CD4-positive, CD25-positive, alpha-beta regulatory T cell (primary cell): ENCODE data around the gene CYTH3. TPM values are rescaled to one million over a fixed set of nuclear protein-coding genes. Genes with fewer than 3 reads are reported as not detected.

Experiments
- ATAC-seq, 2 donors: fragments of 150-1000 bp; cut with Tn5 transposase; one replicate each; pipeline ENCODE4 v1.10.0; 2021; ENCODE audit warnings: low read depth in 2 of 2, moderate number of reproducible peaks in 2 of 2, moderate library complexity in 1 of 2
- DNase-seq, 3 donors: peaks; one replicate each; pipeline versions ENCODE4 v3.0.0 to v3.0.0-alpha.2; 2012 to 2022; ENCODE audit warnings: mixed read lengths in 1 of 3
- H3K27ac ChIP-seq: one replicate; pipeline ENCODE4 v1.7.0; 2013; ENCODE audit warnings: mild to moderate bottlenecking, low read length; ENCODE audit not compliant: insufficient read depth, poor library complexity, severe bottlenecking
- H3K27me3 ChIP-seq: one replicate; pipeline ENCODE4 v1.7.0; 2013; ENCODE audit warnings: low read length; ENCODE audit not compliant: control insufficient read depth, insufficient read depth
- H3K36me3 ChIP-seq: one replicate; pipeline ENCODE4 v1.7.0; 2013; ENCODE audit warnings: mild to moderate bottlenecking, low read length, moderate library complexity; ENCODE audit not compliant: control insufficient read depth, insufficient read depth
- H3K4me1 ChIP-seq: 2 replicates; pipeline ENCODE4 v1.7.0; 2013; ENCODE audit warnings: mild to moderate bottlenecking, low read length; ENCODE audit not compliant: insufficient read depth, control insufficient read depth, poor library complexity, severe bottlenecking
- H3K4me3 ChIP-seq: one replicate; pipeline ENCODE4 v1.7.0; 2013; ENCODE audit warnings: low read depth, mild to moderate bottlenecking, low read length, moderate library complexity
- H3K9me3 ChIP-seq, 2 experiments: 1 replicate in 1 of 2; 2 replicates in 1 of 2; pipeline ENCODE4 v1.7.0; 2013; ENCODE audit warnings: low read length in 2 of 2, mild to moderate bottlenecking in 1 of 2, moderate library complexity in 1 of 2; ENCODE audit not compliant: control insufficient read depth in 2 of 2
- H3K27ac Mint-ChIP-seq, 3 donors: one replicate each; pipeline ENCODE4 v1.8.0; 2020 to 2022; ENCODE audit warnings: mild to moderate bottlenecking in 3 of 3, mixed read lengths in 3 of 3, moderate library complexity in 2 of 3
- H3K27me3 Mint-ChIP-seq: one replicate; pipeline ENCODE4 v1.8.0; 2022; ENCODE audit warnings: mild to moderate bottlenecking, mixed read lengths
- H3K36me3 Mint-ChIP-seq: one replicate; pipeline ENCODE4 v1.8.0; 2020; ENCODE audit warnings: mixed read lengths
- H3K4me1 Mint-ChIP-seq, 4 donors: one replicate each; pipeline ENCODE4 v1.8.0; 2020 to 2022; ENCODE audit warnings: mixed read lengths in 4 of 4, mild to moderate bottlenecking in 1 of 4
- H3K4me3 Mint-ChIP-seq, 4 donors: one replicate each; pipeline ENCODE4 v1.8.0; 2020 to 2022; ENCODE audit warnings: mild to moderate bottlenecking in 4 of 4, mixed read lengths in 4 of 4, moderate library complexity in 3 of 4
- H3K9me3 Mint-ChIP-seq, 7 donors: one replicate each; pipeline ENCODE4 v1.8.0; 2020 to 2022; ENCODE audit warnings: mixed read lengths in 7 of 7, mild to moderate bottlenecking in 3 of 7, moderate library complexity in 2 of 7
- polyA plus RNA-seq, 4 donors: library from polyadenylated mRNA; unstranded; fragments of 300-500 nt; fragmentation: Illumina TruSeq; gene quantifications; one replicate each; pipeline ENCODE4 v1.2.3, GENCODE V29; 2021
- total RNA-seq: library from RNA; stranded (reverse); gene quantifications from one replicate; pipeline ENCODE4 v1.2.3, GENCODE V29; 2022

CYTH3 gene
- total and polyA plus RNA-seq, 5 donors from 2014 or later, result 1.4 to 14.3 (median 3.8) TPM

DNA sequence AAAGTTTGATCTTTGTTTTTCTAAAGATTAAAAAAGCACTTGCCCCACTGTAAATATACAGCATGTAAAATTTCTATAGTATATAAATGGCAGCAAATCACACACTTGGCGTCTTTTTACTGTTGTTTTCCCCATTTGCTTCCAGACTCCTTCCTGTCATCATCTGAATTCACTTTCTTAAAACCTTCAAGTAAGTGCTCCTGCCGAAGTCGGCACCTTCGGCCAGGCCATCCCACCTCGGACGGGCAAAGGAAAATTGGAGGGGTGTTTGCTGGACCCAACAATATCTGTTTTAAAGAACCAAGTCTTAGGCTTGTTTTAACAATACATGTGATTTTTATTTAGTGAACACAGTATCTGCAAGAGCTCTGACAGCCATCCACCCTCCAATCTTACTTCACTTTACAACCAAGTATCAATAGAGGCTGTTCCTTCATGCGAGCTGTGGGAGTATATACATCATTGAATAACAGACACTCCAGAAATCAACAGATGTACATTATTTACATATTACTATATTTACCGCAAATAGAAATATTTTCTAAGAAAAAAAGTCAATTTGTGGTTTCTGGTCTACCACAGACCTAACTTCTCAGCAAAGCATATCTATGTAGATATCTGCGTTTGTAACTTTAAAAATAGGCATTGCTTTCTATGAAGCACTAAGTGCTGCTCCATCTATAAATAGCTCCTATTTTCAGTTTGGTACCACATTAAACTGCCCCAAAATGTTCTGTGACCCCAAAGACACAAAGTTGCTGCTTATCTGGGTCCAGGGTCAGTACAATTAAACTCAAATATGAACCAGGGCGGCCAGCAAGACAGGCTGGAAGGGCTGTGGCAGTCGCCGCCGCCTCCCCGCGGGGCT lies 110.7 kb downstream of the CYTH3 start:
- Mint-ChIP-seq H3K4me3 (no peak overlapping the region), H3K27me3 (peaks cover 4% of the 10 kb centered on the region), H3K36me3 (peaks cover 12% of the 10 kb centered on the region), H3K4me1 (peaks cover 3 to 11% (median 8%) of the 10 kb centered on the region in 4 donors), H3K9me3 (no peaks in the 10 kb centered on the region), H3K27ac (peak overlapping the region in 1 of 3 donors; percentile 45)
- ATAC-seq (peak in 1 of 2 donors; percentile 46), DNase-seq (peak in 2 of 3 donors; percentile 1 to 54)
- peaks cover 13% of the 10 kb centered on the region for H3K4me1 ChIP-seq
- no peaks in the 10 kb centered on the region for H3K27me3 ChIP-seq
- H3K9me3 ChIP-seq, result no peaks in the 10 kb centered on the region
- H3K4me3 ChIP-seq, result no peak overlapping the region
- peaks cover 43% of the 10 kb centered on the region for H3K36me3 ChIP-seq
- no peak overlapping the region for H3K27ac ChIP-seq

DNA sequence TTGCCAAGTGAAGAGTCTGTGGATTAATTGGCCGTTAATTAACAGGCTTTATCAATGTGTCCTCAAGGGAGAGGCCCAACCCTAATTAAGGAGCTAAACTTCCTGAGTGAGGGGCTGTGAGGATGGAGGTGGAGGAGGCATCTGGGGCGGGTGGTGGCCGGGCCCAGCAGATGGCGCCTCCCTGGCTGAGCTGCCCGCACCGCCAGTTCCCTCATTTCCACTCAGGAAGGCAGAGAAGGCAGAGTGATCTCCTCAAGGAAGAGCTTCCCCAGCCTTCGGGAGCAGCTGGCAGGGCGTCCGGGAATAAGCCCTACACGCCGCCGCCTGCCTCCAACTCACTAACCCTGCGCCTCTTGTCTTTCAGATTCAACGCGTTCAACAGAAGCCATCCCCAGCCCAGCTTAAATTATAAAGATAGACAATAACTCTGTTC lies 112.2 kb downstream of the CYTH3 start:
- Mint-ChIP-seq H3K36me3 (peaks cover 23% of the 10 kb centered on the region), H3K4me3 (no peak overlapping the region), H3K9me3 (no peaks in the 10 kb centered on the region), H3K27me3 (peaks cover 4% of the 10 kb centered on the region), H3K4me1 (peaks cover 3 to 11% (median 8%) of the 10 kb centered on the region in 4 donors), H3K27ac (no peak overlapping the region)
- Histone ChIP-seq H3K36me3 (peaks cover 49% of the 10 kb centered on the region), H3K4me1 (peaks cover 13% of the 10 kb centered on the region), H3K27ac (no peak overlapping the region), H3K4me3 (no peak overlapping the region), H3K27me3 (no peaks in the 10 kb centered on the region), H3K9me3 (no peaks in the 10 kb centered on the region)
- no peak for DNase-seq
- ATAC-seq, result no peak

DNA sequence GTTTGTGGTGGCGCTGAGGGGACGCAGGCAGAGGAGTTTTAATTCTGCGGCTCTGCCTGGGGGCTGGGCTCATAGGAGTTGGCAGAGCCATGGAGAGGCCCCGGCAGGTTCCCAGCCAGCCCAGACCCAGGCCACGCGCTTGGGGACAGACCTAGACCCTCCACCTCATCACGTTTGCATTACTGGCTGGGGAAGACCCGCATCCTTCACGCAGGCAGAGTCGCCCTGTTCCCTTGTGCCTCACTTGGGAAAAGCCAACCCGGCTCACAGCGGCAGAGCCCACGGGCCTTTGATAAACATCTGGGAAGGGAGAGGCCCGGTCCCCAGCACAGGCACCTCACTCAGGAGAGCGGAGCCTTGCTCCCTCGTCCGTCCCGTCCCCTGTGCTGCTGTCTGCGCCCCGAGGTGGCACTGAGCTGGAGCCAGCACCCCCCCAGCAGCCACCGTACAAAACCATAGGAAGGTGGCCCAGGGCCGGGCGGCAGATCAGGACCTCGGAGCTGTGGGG lies 112.8 kb downstream of the CYTH3 start:
- Mint-ChIP-seq H3K27me3 (no peaks in the 10 kb centered on the region), H3K4me1 (peaks cover 3 to 11% (median 8%) of the 10 kb centered on the region in 4 donors), H3K4me3 (no peak overlapping the region), H3K36me3 (peaks cover 28% of the 10 kb centered on the region), H3K27ac (no peak overlapping the region), H3K9me3 (no peaks in the 10 kb centered on the region)
- no peaks in the 10 kb centered on the region for H3K9me3 ChIP-seq
- no peaks in the 10 kb centered on the region for H3K27me3 ChIP-seq
- no peak overlapping the region for H3K4me3 ChIP-seq
- no peak for ATAC-seq
- peaks cover 54% of the 10 kb centered on the region for H3K36me3 ChIP-seq
- peaks cover 13% of the 10 kb centered on the region for H3K4me1 ChIP-seq
- H3K27ac ChIP-seq, result no peak overlapping the region
- DNase-seq, result no peak

DNA sequence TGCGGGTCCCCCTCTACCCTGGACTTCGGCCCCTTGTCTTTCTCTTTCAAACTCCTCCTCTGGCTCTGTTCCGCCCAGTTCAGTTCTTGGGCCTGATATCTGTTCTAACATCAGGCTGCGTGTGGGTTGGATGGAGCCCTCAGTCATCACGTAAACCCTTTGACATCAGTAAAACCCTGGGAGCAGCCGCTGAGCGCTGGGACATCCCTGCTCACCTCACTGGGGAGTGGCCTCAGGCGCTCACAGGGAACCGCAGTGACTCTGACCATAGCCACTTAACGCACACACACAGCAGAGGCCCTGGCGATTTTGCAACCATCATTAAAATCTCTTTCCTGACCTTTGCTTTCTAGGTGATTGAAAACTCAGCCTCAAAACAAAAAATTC lies 113.3 kb downstream of the CYTH3 start:
- Mint-ChIP-seq H3K4me3 (no peak overlapping the region), H3K27ac (no peak overlapping the region), H3K4me1 (peaks cover 3 to 11% (median 8%) of the 10 kb centered on the region in 4 donors), H3K9me3 (no peaks in the 10 kb centered on the region), H3K27me3 (no peaks in the 10 kb centered on the region), H3K36me3 (peaks cover 28% of the 10 kb centered on the region)
- Histone ChIP-seq H3K4me1 (peaks cover 13% of the 10 kb centered on the region), H3K4me3 (no peak overlapping the region), H3K9me3 (no peaks in the 10 kb centered on the region), H3K27me3 (no peaks in the 10 kb centered on the region), H3K36me3 (peaks cover 54% of the 10 kb centered on the region), H3K27ac (no peak overlapping the region)
- no peak for ATAC-seq
- DNase-seq, result no peak

DNA sequence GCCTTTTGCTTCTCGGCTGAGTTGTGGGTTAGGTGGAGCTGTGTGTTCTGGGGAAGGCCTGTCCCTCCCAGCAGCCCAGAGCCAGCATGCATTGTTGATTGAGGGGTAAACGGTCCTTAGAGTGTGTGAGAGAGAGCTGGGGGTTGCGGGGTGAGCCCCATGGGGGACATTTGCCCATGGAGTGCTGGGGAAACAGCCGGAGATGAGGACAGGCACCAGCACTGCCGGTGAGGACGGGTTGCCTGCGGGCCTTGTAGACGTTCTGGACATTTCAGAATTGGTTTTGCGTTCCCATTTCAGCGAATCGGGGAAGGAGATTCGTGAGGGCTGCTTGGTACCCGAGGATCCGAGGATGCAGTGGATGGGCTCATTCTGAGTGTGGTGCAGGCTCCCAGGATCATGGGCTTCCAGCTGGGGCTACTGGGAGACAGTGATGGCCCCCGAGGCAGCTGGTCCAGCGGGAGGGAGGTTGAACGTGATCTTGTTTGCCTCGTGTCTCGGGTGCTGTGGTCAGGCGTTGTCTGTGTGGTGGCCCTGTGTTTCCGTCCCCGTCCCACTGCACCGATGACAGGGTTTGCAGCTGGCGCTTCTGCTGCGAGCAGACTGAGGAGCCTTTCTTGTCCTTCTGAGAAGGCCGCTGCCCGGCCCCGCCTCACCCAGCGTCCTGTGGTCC lies 113.9 kb downstream of the CYTH3 start:
- ATAC-seq (no peak), DNase-seq (no peak)
- H3K36me3 ChIP-seq, result peaks cover 54% of the 10 kb centered on the region

DNA sequence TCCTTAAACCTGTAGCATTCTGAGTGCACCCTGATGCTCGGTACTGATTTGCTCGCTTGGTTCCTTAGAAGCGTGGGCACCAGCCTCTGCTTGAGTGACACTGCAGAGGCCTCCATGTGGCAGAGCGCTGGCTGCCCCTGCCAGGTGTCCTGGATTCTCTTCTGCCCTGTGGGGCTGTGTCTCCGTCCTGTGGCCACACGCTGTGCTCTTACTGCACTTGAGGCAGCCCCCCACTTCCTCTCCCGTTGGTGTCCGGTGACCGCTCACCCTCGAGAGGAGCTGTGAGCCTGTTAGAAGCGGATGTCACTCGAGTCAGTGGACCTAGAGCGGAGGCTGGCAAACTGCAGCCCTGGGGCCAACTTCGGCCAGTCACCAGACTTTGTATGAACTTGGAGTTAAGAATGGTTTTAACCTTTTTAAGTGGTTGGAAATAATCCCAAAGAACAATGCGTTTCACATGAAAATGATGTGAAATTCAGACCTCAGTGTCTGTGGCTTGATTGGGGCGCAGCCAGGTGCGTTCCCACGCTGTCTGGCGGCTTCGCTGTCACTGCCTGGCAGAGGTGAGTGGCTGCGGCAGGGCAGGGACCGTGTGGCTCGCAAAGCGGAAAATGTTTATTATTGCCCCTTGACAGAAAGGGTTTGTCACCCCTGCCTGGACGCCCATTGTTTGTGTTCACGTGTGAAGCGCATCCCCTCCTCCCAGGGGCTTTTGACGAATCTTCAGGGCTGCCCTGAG lies 114.6 kb downstream of the CYTH3 start:
- H3K36me3 Mint-ChIP-seq, result peaks cover 34% of the 10 kb centered on the region
- H3K4me1 Mint-ChIP-seq, result peaks cover 0 to 11% (median 5%) of the 10 kb centered on the region in 4 donors
- peaks cover 13% of the 10 kb centered on the region for H3K4me1 ChIP-seq
- peaks cover 0 to 1% (median 0%) of the 10 kb centered on the region in 7 donors for H3K9me3 Mint-ChIP-seq
- no peak overlapping the region for H3K4me3 ChIP-seq
- ATAC-seq (no peak), DNase-seq (no peak)
- no peak overlapping the region for H3K27ac Mint-ChIP-seq
- H3K27me3 ChIP-seq, result no peaks in the 10 kb centered on the region
- peaks cover 59% of the 10 kb centered on the region for H3K36me3 ChIP-seq
- H3K9me3 ChIP-seq, result no peaks in the 10 kb centered on the region
- no peak overlapping the region for H3K4me3 Mint-ChIP-seq
- H3K27me3 Mint-ChIP-seq, result no peaks in the 10 kb centered on the region
- no peak overlapping the region for H3K27ac ChIP-seq

More for the DNA sequence above, 113.9 kb downstream of the CYTH3 start:
- Mint-ChIP-seq H3K27me3 (no peaks in the 10 kb centered on the region), H3K4me1 (peaks cover 3 to 11% (median 8%) of the 10 kb centered on the region in 4 donors), H3K4me3 (no peak overlapping the region), H3K36me3 (peaks cover 28% of the 10 kb centered on the region), H3K27ac (no peak overlapping the region), H3K9me3 (no peaks in the 10 kb centered on the region)
- Histone ChIP-seq H3K4me3 (no peak overlapping the region), H3K27ac (no peak overlapping the region), H3K27me3 (no peaks in the 10 kb centered on the region), H3K9me3 (no peaks in the 10 kb centered on the region), H3K4me1 (peaks cover 13% of the 10 kb centered on the region)

DNA sequence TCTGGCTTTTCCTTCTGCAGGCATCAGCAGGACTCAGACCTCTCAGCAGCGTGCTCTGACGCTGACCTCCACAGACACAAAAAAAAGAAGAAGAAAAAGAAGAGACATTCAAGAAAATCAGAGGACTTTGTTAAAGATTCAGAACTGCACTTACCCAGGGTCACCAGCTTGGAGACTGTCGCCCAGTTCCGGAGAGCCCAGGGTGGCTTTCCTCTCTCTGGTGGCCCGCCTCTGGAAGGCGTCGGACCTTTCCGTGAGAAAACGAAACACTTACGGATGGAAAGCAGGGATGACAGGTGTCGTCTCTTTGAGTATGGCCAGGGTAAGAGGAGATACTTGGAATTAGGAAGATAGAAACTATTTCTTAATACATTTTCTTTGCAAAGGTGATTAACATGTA lies 115.7 kb downstream of the CYTH3 start:
- no peak overlapping the region for H3K27ac Mint-ChIP-seq
- H3K4me1 Mint-ChIP-seq, result peaks cover 0 to 6% (median 5%) of the 10 kb centered on the region in 4 donors
- peaks cover 40% of the 10 kb centered on the region for H3K36me3 Mint-ChIP-seq
- DNase-seq (no peak), ATAC-seq (no peak)
- H3K27me3 ChIP-seq, result no peaks in the 10 kb centered on the region
- H3K4me1 ChIP-seq, result peaks cover 7% of the 10 kb centered on the region
- no peak overlapping the region for H3K4me3 ChIP-seq
- peaks cover 0 to 1% (median 0%) of the 10 kb centered on the region in 7 donors for H3K9me3 Mint-ChIP-seq
- no peaks in the 10 kb centered on the region for H3K27me3 Mint-ChIP-seq
- H3K9me3 ChIP-seq, result no peaks in the 10 kb centered on the region
- peaks cover 63% of the 10 kb centered on the region for H3K36me3 ChIP-seq
- H3K4me3 Mint-ChIP-seq, result no peak overlapping the region
- H3K27ac ChIP-seq, result no peak overlapping the region
